ENCODE measurements around the gene LYL1.

The LYL1 gene

GRCh38 chr19:13104848-13105711, 2.4 kb upstream of the LYL1 start:
- DNase-seq (ENCODE audit: low spot score) = no peak

DNA sequence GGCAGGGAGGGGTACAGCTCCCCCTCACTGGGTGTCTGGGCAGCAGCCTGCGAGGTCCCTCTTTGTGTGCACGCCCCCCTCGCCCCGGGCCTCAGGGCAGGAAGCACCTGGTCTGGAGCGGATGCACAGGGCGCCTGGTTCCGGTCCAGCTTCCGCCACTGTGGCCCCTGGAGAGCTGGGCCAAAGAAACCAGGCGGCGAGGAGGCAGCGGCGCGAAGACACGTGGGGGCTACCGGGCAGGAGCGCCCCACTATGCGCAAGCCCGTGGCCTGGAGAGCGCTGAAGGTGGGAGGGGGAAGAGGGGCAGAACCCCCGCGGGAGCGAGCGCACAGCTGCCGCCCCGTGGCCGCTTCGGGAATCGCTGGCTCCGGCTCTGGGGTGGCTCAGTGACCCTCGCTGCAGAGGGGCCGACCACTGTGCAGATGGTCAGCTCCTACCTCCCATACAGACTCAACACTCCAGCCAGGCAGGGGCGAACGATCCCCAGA, 1.7 kb upstream of the LYL1 start:
- no peak for DNase-seq (ENCODE audit: low spot score)

DNA sequence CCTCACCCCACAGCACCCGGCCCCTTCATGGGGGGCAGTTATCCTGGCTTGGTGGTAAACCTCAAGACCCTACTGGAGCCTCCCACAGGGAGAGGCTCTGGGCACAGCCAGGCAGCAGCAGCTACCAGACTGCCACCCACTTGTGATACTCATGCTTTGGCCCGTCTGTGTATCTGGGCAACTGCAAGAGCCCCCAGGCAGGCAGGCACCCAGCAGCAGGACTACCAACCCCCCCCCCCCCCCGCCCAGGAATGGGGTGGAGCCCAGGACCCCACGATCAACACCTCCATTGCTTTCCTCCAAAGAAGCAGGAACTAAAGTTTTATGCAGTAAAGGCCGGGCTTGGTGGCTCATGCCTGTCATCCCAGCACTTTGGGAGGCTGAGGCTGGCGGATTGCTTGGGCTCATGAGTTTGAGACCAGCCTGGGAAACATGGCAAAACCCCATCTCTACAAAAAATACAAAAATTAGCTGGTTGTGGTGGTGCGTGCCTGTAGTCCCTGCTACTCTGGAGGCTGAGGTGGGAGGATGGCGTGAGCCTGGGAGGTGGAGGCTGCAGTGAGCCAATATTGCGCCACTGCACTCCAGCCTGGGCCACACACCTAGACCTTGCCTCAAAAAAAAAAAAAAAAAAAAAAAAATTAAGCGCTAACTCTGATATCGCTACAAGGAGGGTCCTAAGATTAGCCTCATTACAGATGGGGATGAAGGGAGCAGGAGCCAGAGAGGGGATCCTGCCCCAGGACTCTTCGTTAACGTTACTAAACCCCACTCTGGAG, 1.1 kb upstream of the LYL1 start:
- no peak for DNase-seq (ENCODE audit: low spot score)

DNA sequence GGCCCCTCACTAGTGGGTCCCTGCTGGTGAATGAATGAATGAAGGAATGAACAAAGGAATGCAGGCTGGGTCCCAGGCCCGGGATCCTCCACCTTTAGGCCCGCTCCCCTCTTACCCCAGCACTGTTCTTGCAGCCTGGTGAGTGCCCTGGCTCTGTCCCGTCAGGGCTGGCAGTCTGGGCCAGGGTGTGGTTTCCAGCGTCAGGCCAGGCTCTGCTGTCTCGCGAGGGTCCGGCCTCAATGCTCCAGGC, 317 bp downstream of the LYL1 start:
- no peak for DNase-seq (ENCODE audit: low spot score)

GRCh38 chr19:13101590-13102415, 855 bp downstream of the LYL1 start:
- peak; percentile 83 for DNase-seq (ENCODE audit: low spot score)

DNA sequence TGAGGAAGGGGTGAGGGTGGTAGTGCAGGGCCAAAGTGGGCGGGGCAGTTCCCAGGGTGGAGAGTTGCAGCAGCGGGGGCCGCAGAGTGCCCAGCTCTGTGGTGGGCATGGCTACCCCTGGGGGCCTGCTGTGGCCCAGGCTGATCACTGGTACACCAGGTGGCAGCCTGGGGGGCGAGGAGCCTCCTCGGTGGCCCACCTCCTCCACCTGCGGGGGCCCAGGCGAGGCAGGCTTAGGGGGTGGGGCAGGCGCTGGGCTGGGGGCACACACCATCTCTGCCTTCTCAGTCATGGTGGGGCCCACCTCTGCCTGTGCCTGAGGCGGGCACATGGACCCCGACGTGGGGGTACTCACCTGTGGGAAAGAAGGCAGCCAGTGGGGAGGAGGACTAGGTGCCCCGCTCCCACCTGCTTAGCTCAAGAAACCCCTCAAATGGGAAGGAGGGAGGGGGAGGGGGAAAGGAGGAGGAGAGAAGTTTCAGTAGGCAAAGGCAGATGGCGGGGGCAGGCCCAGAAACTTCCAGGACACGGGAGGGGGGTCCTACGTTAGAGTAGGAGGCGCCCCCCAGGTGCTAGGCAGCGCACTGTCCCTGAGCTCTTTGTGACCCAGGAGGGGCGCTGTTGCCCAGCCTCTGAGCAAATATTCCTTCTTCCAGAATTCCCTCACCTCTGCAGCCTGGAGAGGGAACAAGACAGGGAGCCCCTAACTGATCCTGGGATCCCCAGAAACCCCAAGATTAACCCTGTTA, 1.6 kb downstream of the LYL1 start:
- no peak for DNase-seq (ENCODE audit: low spot score)

GRCh38 chr19:13100031-13100588, 2.5 kb downstream of the LYL1 start:
- DNase-seq (ENCODE audit: low spot score) = no peak

DNA sequence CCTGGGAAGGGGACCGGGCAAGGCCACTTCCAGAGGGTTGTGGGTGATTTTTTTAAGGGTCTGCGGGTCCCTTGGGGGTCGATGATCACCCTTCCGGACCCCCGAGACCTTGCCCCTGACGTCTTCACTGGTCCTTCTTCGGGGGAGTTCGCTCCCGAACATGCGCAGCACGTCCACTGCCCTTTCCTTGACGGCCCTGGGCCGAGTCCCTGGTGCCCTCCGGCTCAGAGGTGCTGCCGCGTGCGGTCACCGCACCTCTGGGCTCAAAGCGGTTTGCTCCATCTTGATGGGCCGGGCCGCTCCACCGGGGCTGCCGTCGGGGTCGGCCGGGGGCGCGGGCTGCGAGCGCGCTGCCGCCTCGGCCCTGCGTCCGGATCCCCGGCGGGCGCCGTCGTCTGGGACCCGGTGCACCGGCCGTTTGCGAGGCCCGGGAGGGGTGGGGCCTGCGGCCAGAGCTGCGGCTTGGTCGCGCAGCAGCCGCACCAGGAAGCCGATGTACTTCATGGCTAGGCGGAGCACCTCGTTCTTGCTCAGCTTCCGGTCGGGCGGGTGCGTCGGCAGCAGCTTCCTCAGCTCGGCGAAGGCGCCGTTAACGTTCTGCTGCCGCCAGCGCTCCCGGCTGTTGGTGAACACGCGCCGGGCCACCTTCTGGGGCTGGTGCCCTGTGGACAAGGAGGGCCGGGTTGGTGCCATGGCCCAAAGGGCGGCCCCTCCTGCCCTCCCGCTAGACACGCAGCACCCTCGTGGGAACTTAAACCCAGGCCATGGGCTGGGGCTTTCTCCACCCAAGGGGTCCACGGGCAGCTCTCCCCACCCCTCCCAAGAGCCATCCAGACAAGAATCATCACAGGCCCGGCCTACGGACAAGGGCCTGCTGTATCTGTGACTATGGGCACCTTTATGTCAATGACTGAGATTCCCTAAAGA, 3.3 kb downstream of the LYL1 start:
- DNase-seq (ENCODE audit: low spot score) = no peak

DNA sequence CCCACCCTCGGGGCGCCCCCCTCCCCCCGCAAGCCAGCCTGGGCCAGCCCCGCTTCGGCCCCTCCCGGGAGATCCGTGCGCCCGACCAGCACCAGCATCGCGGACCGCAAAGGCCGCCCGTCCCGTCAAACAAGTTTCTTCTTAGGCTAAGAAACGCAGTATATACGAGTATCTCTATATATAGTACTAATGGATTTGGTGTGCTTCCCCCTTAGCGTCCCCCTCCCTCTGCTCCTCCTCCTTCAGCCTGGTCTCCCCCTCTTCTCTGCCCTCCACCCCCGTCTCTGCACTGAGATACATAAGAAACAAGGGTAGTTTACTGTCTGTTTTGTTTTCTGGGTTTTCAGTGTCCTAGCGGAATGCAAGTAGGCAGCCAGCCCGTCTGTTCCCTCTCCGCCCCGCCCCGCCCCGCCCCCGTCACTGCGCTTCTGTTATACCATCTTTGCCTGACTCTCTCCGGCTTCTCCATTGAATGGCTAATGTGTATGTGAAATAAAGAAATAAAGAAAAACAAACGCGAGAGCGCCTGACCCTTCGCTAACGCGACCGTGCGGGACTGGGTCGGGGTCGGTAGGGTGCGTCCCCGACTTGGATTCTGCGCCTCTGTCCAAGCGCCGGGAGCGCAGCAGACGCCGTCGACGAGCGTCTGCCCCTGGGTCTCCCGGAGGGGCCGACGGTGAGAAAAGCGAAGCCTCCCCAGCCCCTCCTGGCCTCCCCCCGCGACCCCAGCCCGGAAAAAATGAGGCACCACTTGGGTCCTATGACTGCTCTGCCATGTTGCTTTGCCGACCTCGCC, 4.2 kb downstream of the LYL1 start:
- DNase-seq (ENCODE audit: low spot score) = no peak

DNA sequence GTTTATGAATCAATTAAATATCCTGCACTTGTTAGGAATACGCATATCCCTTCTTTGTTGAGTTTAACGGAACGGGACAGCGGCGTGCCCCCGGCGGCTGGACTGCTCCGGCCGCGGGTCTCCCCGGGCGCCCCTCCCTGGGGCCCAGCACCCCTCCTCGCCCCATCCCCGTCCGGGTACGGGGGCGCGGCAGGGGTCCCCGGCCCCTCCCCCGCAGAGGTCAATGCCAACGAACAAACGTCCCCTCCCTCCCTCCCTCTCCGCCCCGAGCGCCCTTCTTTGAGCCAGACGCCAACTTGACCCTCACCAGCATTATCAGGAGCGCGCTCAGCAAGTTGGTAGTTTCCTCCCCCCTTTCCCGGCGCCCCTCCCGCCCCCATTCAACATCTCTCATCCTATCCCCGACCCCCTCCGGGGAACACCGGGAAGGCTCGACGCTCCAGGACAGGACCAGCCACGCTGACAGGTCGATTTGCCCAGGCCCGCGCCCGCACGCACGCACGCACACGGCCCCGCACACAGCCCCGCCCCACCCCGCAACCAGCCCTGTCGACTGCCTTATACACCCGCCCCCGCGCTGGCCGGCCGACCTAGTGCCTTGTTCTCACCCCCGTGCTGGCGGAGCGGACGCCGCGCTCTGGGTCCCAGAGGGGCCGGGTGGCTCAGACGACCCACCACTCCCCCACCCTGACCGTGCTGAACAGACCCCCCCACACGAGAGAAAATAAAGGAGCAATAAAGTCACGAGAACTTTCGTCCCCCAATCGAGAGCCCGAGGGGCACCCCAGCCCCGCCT, 5.0 kb downstream of the LYL1 start:
- peak; percentile 76 for DNase-seq (ENCODE audit: low spot score)

GRCh38 chr19:13097033-13097462, 5.6 kb downstream of the LYL1 start:
- DNase-seq (ENCODE audit: low spot score) = no peak

GRCh38 chr19:13095934-13096927, 6.4 kb downstream of the LYL1 start:
- peak; percentile 100 for DNase-seq (ENCODE audit: low spot score)

DNA sequence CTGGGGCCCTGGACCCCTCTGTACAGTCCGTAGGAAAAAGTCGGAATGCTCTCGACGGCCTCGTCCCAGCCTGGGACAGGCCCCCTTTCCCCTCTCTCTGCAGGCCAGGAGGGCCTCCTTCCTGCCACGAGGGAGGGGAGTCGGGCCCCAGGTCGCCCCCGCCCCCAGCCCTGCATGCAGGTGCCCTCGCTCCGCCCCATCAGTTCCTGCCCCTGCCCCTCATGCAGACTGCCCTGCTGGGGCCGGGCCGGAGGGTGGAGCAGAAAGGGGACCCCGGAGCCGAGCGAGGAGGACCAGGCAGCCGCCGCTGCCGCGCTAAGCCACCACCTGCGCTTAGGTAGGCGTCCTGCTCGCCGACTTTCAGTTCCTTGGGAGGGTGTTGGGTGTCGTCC, 7.3 kb downstream of the LYL1 start:
- no peak for DNase-seq (ENCODE audit: low spot score)

DNA sequence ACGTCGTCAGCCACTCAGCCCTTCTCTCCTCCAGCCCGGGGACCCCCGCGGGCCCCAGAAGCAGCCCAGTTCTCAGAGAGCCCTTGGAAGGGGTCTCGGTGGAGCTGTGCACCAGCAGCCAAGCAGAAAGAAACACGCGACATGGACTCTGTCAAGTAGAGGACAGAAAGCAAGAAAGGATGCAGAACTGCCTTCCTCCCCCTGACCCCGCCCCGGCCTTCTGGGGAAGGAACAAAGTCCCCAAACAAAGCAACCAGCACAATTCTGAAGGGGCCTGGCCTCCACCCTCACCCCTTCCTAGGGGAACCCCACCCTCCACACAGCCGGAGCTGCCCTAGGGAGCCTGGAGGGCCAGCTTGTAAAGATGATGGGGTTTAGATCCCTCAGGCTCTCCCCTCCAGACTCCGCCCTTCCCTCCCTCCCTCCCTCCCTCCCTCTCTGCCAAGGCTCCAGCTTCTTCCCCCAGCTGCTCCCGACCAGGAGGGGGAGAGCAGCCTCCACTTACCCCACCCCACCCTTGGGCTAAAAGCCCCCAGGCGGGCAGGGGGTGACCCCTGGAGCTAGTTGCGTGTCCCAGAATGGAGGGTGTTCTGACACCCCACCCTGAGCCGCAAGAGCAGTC, 7.8 kb downstream of the LYL1 start:
- no peak for DNase-seq (ENCODE audit: low spot score)

DNA sequence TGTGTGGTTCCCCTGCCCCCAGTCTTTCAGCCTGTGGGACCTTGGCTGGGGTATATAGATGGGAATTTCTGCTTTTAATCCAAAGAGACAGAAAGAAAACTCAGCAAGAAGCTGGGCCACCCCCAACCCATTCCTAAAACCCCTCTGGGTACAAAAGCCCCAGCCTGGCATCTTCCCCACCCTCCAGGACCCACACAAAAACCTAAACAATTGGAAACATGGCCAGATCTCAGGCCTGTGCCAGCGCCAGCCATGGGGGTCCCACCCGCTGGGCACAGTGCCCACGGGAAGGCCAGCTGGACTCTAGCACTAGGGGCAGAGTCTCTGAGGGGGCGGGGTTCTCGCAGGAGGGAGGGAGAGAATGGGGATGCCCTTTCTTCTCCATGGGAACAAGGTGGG, 8.6 kb downstream of the LYL1 start:
- no peak for DNase-seq (ENCODE audit: low spot score)

- peak; percentile 99 for DNase-seq (ENCODE audit: low spot score)
Observed at GRCh38 chr19:13093407-13094105, 9.1 kb downstream of the LYL1 start.
